ENCODE results near the gene TNFRSF6B.

- TF ChIP-seq CTCF (conservative IDR thresholded peaks at IDR 0.05 in 1 of 2, IDR thresholded peaks at IDR 0.05 in 1 of 2; ENCODE audit: low read depth in 1 of 2, low read length in 2 of 2) (no peak), EZH2 (IDR thresholded peaks at IDR 0.05; ENCODE audit: low read length, missing control alignments) (no peak)
Measured at GRCh38 chr20:63661108-63661507, 35.3 kb upstream of the TNFRSF6B start.

Measured in fibroblast of lung (primary cell).